ENCODE measurements around the gene OR4E2.
"Not testable (repeated sequence)": the region's sequence is repeated elsewhere in the genome, so short reads cannot be mapped to it uniquely, and the experiment has no call there.

Gene OR4E2

DNA sequence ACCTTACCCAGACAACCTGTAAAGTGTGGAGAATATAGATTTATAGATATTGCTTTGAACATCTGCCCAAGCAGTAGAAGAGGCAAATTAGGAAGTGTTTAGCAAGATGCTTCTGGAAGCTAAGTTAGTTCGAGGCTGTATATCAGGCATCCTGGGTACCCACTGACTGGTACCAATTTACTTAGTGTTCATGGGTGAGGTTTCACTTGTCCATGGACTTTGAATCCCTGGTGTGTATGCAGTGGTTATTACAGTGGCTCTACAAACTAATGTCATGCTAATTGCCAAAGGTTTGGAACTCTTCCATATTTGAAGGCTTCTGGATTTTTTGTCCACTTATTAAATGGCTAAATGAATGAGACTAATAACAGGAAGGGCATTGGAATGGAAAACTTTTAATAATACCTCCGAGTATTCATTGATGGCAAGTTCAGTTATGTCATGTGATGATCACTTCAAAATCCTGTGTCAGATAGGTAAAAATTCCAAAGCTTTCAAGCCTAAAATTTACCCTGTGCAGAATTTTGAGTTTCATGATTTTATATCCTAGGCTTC lies at the start of gene OR4E2:
Gene OR4E2, plus strand, starts transcription at position 505 of the 555 bp plus-strand sequence. CDS start 11,248 bp downstream, outside the sequence.
- DNase-seq (ENCODE audit: low spot score) = no peak

DNA sequence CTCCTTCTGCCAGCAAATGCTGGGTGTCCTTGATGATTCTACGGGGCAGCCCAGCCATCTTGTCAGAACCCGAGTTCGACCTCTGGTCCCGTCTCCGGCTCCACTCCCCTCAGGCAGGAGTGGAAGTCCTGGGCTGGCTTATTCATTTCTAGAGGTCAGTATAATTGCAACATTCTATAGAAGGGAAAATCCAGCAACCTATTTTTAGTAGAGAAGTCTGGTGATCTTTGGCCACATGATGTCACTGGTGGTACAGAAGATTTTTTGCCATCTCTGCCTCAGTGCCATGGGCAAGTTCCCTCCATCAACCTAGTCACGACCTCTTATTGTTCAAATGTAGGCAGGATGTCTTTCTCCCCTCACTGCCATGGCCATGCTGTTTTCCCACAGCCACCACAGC lies 41.3 kb upstream of the OR4E2 start:
- no peak for DNase-seq (ENCODE audit: low spot score)

DNA sequence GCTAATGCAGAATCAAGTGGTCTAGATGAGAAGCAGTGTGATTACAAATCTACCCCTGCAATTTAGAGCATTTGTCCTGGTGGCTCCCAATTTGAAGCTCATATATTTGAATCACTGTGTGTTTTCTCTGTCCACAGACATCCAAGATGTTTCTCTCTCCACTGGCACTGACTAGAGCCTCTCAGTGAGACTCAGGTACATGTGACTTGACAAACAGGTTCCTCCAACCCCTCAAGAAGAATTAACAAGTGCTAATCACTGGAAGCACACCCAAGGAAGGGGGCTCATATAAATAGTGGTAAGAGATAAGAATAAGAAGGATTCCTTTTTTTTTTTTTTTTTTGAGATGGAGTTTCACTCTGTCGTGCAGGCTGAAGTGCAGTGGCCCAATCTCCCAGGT lies 39.4 kb upstream of the OR4E2 start:
- DNase-seq (ENCODE audit: low spot score) = no peak

DNA sequence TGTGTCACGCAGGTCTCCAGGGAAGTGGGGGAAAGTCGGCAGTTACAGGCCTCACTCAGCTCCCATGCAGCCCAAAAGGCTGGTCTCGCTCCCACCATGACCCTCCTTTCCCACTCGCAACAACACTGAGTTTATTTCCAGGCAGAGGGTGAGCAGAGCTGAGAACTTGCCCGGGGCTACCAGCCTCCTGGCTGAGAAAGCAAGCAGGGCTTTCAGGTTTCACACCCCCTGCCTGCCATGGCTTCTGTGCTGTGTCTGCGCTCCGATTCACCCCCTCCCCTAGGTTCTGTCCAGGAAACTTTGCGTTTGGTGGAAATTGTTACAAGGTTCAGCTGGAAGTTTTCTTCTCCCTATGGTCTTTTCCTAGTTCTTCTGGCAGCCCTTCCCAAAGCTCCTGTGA lies 36.0 kb upstream of the OR4E2 start:
- DNase-seq (ENCODE audit: low spot score) = no peak

GRCh38 chr14:21626491-21627230 lies 27.0 kb upstream of the OR4E2 start:
- DNase-seq (ENCODE audit: low spot score) = no peak

DNA sequence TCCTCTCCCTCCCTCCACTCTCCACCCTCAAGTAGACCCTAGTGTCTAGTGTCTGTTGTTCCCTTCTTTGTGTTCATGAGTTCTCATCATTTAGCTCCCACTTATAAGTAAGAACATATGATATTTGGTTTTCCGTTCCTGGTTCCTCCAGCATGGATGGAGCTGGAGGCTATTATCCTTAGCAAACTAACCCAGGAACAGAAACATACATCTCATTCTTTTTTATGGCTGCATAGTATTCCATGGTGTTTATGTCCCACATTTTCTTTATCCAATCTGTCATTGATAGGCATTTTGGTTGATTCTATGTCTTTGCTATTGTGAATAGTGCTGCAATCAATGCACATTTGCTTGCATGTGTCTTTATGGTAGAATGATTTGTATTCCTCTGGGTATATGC lies 23.1 kb upstream of the OR4E2 start:
- DNase-seq (ENCODE audit: low spot score) = not testable (repeated sequence)

- DNase-seq (ENCODE audit: low spot score) = no peak
Observed at GRCh38 chr14:21631084-21631483, 22.6 kb upstream of the OR4E2 start.

DNA sequence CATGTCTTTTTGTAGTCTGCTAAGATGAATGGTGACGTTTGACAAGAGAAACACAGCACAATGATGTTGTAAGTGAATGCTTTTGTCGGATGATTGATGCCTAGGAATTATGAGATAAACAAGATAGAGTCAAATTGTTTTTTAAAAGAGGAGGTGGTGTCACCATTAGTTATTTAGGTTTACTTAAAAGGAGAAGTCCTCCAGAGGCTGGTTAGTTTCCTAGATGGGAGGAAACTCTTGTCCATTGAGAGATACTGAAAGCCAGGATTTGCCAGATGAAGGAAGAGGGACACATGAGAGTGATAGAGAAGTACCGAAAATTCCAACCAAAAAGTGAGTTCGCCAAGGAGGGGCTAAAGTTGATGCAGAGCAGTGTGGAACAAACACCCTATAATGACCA lies 18.8 kb upstream of the OR4E2 start, which contains the start of gene OR10G2:
Gene OR10G2, minus strand, starts transcription at position 101 of the 400 bp plus-strand sequence. Its CDS starts 98 bp downstream, at position 3.
- no peak for DNase-seq (ENCODE audit: low spot score)

DNA sequence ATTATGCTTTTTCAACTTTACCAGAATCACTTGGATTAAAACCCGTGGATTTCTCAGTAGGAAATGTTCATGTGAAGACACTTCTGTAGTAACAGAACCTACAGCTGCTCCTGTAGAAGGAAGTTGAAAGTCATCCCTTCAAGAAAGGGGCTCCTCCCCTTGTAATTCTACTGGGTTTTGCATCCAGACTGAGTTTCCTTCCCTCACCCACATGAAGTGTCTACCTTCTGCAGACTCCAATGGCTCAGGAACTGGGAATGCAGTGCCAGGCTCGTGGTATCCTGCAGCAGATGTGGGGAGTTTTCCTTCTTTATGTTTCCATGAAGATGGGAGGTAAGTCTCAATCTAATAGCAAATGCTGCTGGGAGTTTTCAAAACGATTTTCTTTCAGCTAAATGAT lies 11.0 kb upstream of the OR4E2 start:
- DNase-seq (ENCODE audit: low spot score) = no peak

DNA sequence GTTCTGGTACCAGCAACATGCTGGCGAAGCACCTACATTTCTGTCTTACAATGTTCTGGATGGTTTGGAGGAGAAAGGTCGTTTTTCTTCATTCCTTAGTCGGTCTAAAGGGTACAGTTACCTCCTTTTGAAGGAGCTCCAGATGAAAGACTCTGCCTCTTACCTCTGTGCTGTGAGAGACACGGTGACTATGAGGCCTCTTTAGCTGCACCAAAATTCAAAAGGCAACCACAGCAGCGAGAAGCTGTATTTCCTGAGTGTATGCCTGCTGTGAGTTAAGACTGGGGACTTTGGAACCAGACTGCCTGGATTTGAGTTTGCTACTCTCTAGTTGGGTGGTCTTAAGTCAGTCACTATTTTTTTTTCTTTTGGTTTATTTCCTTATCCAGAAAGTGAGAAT lies 10.2 kb upstream of the OR4E2 start:
- DNase-seq (ENCODE audit: low spot score) = no peak

- no peak for DNase-seq (ENCODE audit: low spot score)
Observed at GRCh38 chr14:21647380-21647779, 6.3 kb upstream of the OR4E2 start.

GRCh38 chr14:21652209-21652808 lies 1.3 kb upstream of the OR4E2 start:
- DNase-seq (ENCODE audit: low spot score) = no peak

DNA sequence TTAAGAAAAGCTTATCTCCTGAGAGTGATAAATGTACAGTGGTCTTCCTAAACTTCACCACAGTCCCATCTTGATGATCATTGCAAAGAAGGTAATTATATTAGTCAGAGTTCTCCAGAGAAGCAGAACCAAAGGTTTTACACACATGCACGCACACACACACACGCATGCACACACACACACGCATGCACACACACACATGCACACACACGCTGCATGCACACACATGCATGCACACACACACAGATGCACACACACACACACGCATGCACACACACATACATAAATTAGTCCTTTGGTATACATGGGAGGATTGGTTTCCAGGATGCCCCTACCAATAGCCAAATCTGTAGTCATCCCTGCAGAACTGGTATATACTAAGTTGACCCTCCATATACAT lies 580 bp downstream of the OR4E2 start:
- no peak for DNase-seq (ENCODE audit: low spot score)

- DNase-seq (ENCODE audit: low spot score) = no peak
Observed at GRCh38 chr14:21656980-21657379, 3.3 kb downstream of the OR4E2 start.

- no peak for DNase-seq (ENCODE audit: low spot score)
Observed at GRCh38 chr14:21668377-21668776, 14.7 kb downstream of the OR4E2 start.

- DNase-seq (ENCODE audit: low spot score) = no peak
Observed at GRCh38 chr14:21669284-21669683, 15.6 kb downstream of the OR4E2 start.

DNA sequence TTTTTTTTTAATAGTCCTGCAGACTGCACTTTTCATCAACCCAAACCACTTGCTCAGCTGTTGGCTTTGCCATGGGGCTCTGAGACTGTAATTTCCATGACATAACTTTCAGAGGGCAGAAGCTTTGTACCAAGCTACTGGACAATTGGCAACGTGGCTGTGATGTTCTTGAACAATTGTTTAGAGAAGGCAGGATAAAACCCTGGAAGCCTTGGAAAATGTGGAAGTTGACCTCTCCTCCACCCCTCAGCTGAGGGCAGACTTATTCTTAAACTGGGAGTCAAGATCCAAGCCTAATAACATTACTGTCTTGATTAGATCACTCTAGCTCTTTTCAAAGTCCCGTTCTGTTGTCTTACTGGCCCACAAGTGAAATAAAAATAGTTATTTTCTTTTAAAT lies 17.7 kb downstream of the OR4E2 start:
- no peak for DNase-seq (ENCODE audit: low spot score)

- no peak for DNase-seq (ENCODE audit: low spot score)
Observed at GRCh38 chr14:21672116-21672515, 18.5 kb downstream of the OR4E2 start.

DNA sequence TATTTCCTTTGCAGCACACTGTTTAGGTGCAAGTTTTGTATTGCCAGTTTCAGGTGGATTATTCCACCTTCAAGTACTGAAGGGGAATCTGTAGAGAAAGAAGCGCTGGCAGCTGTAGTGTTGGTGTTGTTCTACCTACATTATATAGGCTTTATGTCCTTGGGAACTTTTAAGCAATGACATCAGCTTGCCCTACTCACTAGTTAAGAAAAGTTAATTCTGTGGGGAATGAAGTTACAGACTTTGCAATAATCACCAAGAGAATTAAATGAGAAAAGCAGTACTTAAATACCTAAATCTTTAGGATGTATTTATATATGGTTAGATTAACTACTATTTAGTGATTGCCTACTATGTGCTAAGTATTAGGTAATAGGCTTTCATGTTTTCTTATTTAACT lies 20.1 kb downstream of the OR4E2 start, which contains the start of gene OR4E1:
Gene OR4E1, minus strand, starts transcription at position 101 of the 400 bp plus-strand sequence. CDS start 2,883 bp downstream, outside the sequence.
- no peak for DNase-seq (ENCODE audit: low spot score)

DNA sequence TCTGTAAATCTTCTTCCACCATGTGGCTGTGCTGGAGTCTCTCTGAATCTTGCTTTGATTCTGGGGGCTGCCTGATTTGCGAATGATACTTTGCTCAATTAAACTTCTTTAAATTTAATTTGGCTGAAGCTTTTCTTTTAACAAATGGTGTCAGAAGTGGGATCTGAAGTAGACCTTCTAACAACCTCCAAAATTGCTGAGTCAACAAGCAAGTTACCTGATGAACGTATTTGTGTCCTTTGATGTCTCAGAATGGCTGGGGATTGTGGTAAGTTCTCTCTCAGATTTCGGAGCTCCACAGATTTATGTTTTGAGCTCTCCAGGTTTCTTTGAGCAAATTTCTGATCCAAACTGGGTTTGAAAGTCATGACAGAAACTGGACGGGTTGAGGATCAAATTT lies 21.9 kb downstream of the OR4E2 start:
- DNase-seq (ENCODE audit: low spot score) = no peak

GRCh38 chr14:21680072-21680471 lies 26.4 kb downstream of the OR4E2 start:
- no peak for DNase-seq (ENCODE audit: low spot score)

- no peak for DNase-seq (ENCODE audit: low spot score)
Observed at GRCh38 chr14:21686468-21686867, 32.8 kb downstream of the OR4E2 start.

- DNase-seq (ENCODE audit: low spot score) = no peak
Observed at GRCh38 chr14:21694425-21694824, 40.8 kb downstream of the OR4E2 start.
